Effector memory CD8-positive, alpha-beta T cell (primary cell): ENCODE measurements around the gene DHX36.

Source experiments
- ATAC-seq: fragments of 150-1000 bp; cut with Tn5 transposase; replicated peaks from 2 replicates; pipeline ENCODE4 v1.10.0; 2021; ENCODE audit warnings: mild to moderate bottlenecking, moderate library complexity
- DNase-seq, 3 experiments: peaks; one replicate each; pipeline ENCODE4 v3.0.0; 2021
- H3K27ac Mint-ChIP-seq, 2 donors: one replicate each; pipeline ENCODE4 v1.8.0; 2022; ENCODE audit warnings: mild to moderate bottlenecking in 2 of 2, mixed read lengths in 2 of 2, moderate library complexity in 2 of 2
- H3K27me3 Mint-ChIP-seq, 2 donors: one replicate each; pipeline ENCODE4 v1.8.0; 2022; ENCODE audit warnings: mixed read lengths in 2 of 2
- H3K36me3 Mint-ChIP-seq: one replicate; pipeline ENCODE4 v1.8.0; 2022; ENCODE audit warnings: mild to moderate bottlenecking, moderate library complexity, mixed read lengths; ENCODE audit not compliant: insufficient read depth
- H3K4me1 Mint-ChIP-seq, 2 donors: one replicate each; pipeline ENCODE4 v1.8.0; 2022; ENCODE audit warnings: low read depth in 2 of 2, mixed read lengths in 2 of 2
- H3K4me3 Mint-ChIP-seq, 2 donors: one replicate each; pipeline ENCODE4 v1.8.0; 2022; ENCODE audit warnings: mild to moderate bottlenecking in 2 of 2, mixed read lengths in 2 of 2, moderate library complexity in 2 of 2
- H3K9me3 Mint-ChIP-seq, 2 donors: one replicate each; pipeline ENCODE4 v1.8.0; 2022; ENCODE audit warnings: mixed read lengths in 2 of 2
- total RNA-seq, 9 experiments: gene quantifications; one replicate each; lab custom pipeline; 2026; lab: John Stamatoyannopoulos, UW

Gene DHX36
- total RNA-seq: 90.0 to 158 (median 130) reads per million in 9 experiments

GRCh38 chr3:154323891-154324738 lies at the start of gene DHX36:
DHX36 (minus strand) TSS chr3:154324487; CDS start chr3:154324416, 71 bp downstream.
- ATAC-seq: peak; percentile 90
- peak; percentile 90 to 91 (median 91) for DNase-seq
- H3K27me3 Mint-ChIP-seq: no peaks in the 10 kb centered on the region
- H3K36me3 Mint-ChIP-seq: peaks cover 30% of the 10 kb centered on the region
- H3K27ac Mint-ChIP-seq: peak within 1 kb of the TSS in 1 of 2 donors; percentile 99
- peak within 1 kb of the TSS in 1 of 2 donors; percentile 88 for H3K4me3 Mint-ChIP-seq
- no peaks in the 10 kb centered on the region for H3K9me3 Mint-ChIP-seq
- H3K4me1 Mint-ChIP-seq: peaks cover 15 to 21% of the 10 kb centered on the region in 2 donors

- Mint-ChIP-seq H3K27ac (no peak overlapping the region), H3K27me3 (peaks cover under 1 to 23% of the 10 kb centered on the region in 2 donors), H3K4me3 (no peak overlapping the region), H3K36me3 (no peaks in the 10 kb centered on the region), H3K4me1 (no peaks in the 10 kb centered on the region), H3K9me3 (no peaks in the 10 kb centered on the region)
- ATAC-seq: no peak
- DNase-seq: no peak
Measured at GRCh38 chr3:154367221-154367620, 42.9 kb upstream of the DHX36 start.

- no peak for ATAC-seq
- Mint-ChIP-seq H3K4me3 (no peak overlapping the region), H3K9me3 (no peaks in the 10 kb centered on the region), H3K27ac (no peak overlapping the region), H3K27me3 (peaks cover 0 to 23% of the 10 kb centered on the region in 2 donors), H3K36me3 (no peaks in the 10 kb centered on the region), H3K4me1 (no peaks in the 10 kb centered on the region)
- no peak for DNase-seq
Measured at GRCh38 chr3:154364849-154365248, 40.6 kb upstream of the DHX36 start.

GRCh38 chr3:154361099-154361498 lies 36.8 kb upstream of the DHX36 start:
- Mint-ChIP-seq H3K9me3 (no peaks in the 10 kb centered on the region), H3K36me3 (no peaks in the 10 kb centered on the region), H3K4me1 (no peaks in the 10 kb centered on the region), H3K4me3 (no peak overlapping the region), H3K27me3 (peaks cover 3 to 5% of the 10 kb centered on the region in 2 donors), H3K27ac (no peak overlapping the region)
- ATAC-seq (no peak), DNase-seq (no peak)

GRCh38 chr3:154356009-154356408 lies 31.7 kb upstream of the DHX36 start:
- H3K27ac Mint-ChIP-seq: no peak overlapping the region
- H3K36me3 Mint-ChIP-seq: no peaks in the 10 kb centered on the region
- H3K4me3 Mint-ChIP-seq: no peak overlapping the region
- peaks cover 23 to 24% of the 10 kb centered on the region in 2 donors for H3K27me3 Mint-ChIP-seq
- no peaks in the 10 kb centered on the region for H3K9me3 Mint-ChIP-seq
- no peak for ATAC-seq
- H3K4me1 Mint-ChIP-seq: no peaks in the 10 kb centered on the region
- no peak for DNase-seq

- H3K9me3 Mint-ChIP-seq: no peaks in the 10 kb centered on the region
- H3K27me3 Mint-ChIP-seq: peaks cover 35 to 42% of the 10 kb centered on the region in 2 donors
- H3K4me3 Mint-ChIP-seq: no peak overlapping the region
- no peaks in the 10 kb centered on the region for H3K36me3 Mint-ChIP-seq
- no peaks in the 10 kb centered on the region for H3K4me1 Mint-ChIP-seq
- DNase-seq: no peak
- no peak overlapping the region for H3K27ac Mint-ChIP-seq
- no peak for ATAC-seq
Measured at GRCh38 chr3:154349223-154349622, 24.9 kb upstream of the DHX36 start.

GRCh38 chr3:154345422-154346122 lies 21.3 kb upstream of the DHX36 start:
- Mint-ChIP-seq H3K27me3 (peaks cover 24 to 35% of the 10 kb centered on the region in 2 donors), H3K4me3 (no peak overlapping the region), H3K9me3 (no peaks in the 10 kb centered on the region), H3K27ac (no peak overlapping the region), H3K36me3 (no peaks in the 10 kb centered on the region), H3K4me1 (no peaks in the 10 kb centered on the region)
- no peak for DNase-seq
- no peak for ATAC-seq

GRCh38 chr3:154338570-154338969 lies 14.3 kb upstream of the DHX36 start:
- Mint-ChIP-seq H3K4me1 (no peaks in the 10 kb centered on the region), H3K36me3 (no peaks in the 10 kb centered on the region)

GRCh38 chr3:154338008-154338407 lies 13.7 kb upstream of the DHX36 start:
- no peak overlapping the region for H3K4me3 Mint-ChIP-seq
- no peaks in the 10 kb centered on the region for H3K36me3 Mint-ChIP-seq
- DNase-seq (no peak), ATAC-seq (no peak)
- H3K27ac Mint-ChIP-seq: no peak overlapping the region
- H3K4me1 Mint-ChIP-seq: no peaks in the 10 kb centered on the region
- no peaks in the 10 kb centered on the region for H3K9me3 Mint-ChIP-seq
- H3K27me3 Mint-ChIP-seq: peaks cover 14 to 36% of the 10 kb centered on the region in 2 donors

More at GRCh38 chr3:154338570-154338969, 14.3 kb upstream of the DHX36 start:
- ATAC-seq (no peak), DNase-seq (no peak)
- Mint-ChIP-seq H3K4me3 (no peak overlapping the region), H3K27ac (no peak overlapping the region), H3K9me3 (no peaks in the 10 kb centered on the region), H3K27me3 (peaks cover 17 to 37% of the 10 kb centered on the region in 2 donors)

- H3K4me3 Mint-ChIP-seq: no peak overlapping the region
- H3K9me3 Mint-ChIP-seq: no peaks in the 10 kb centered on the region
- DNase-seq (no peak), ATAC-seq (peak; percentile 59)
- H3K36me3 Mint-ChIP-seq: no peaks in the 10 kb centered on the region
- H3K4me1 Mint-ChIP-seq: no peaks in the 10 kb centered on the region
- peaks cover 18 to 39% of the 10 kb centered on the region in 2 donors for H3K27me3 Mint-ChIP-seq
- no peak overlapping the region for H3K27ac Mint-ChIP-seq
Measured at GRCh38 chr3:154334973-154335420, 10.7 kb upstream of the DHX36 start.

- ATAC-seq: no peak
- no peak for DNase-seq
- Mint-ChIP-seq H3K4me3 (no peak overlapping the region), H3K9me3 (no peaks in the 10 kb centered on the region), H3K36me3 (peaks cover 19% of the 10 kb centered on the region), H3K27ac (no peak overlapping the region), H3K27me3 (peaks cover 6 to 8% of the 10 kb centered on the region in 2 donors), H3K4me1 (peaks cover 3 to 4% of the 10 kb centered on the region in 2 donors)
Measured at GRCh38 chr3:154327871-154328270, 3.6 kb upstream of the DHX36 start.

- peak overlapping the region in 1 of 2 donors; percentile 88 for H3K4me3 Mint-ChIP-seq
- no peak for ATAC-seq
- H3K36me3 Mint-ChIP-seq: peaks cover 30% of the 10 kb centered on the region
- H3K9me3 Mint-ChIP-seq: no peaks in the 10 kb centered on the region
- peaks cover 15 to 21% of the 10 kb centered on the region in 2 donors for H3K4me1 Mint-ChIP-seq
- H3K27me3 Mint-ChIP-seq: no peaks in the 10 kb centered on the region
- DNase-seq: peak in 1 of 3 experiments; percentile 2
- H3K27ac Mint-ChIP-seq: peak overlapping the region in 1 of 2 donors; percentile 99
Measured at GRCh38 chr3:154324919-154325318, 632 bp upstream of the DHX36 start.

GRCh38 chr3:154316974-154317767 lies 7.1 kb downstream of the DHX36 start:
- peak overlapping the region in 1 of 2 donors; percentile 16 for H3K27ac Mint-ChIP-seq
- DNase-seq: no peak
- ATAC-seq: peak; percentile 51
- peaks cover 27 to 38% of the 10 kb centered on the region in 2 donors for H3K4me1 Mint-ChIP-seq
- H3K4me3 Mint-ChIP-seq: peak overlapping the region; percentile 3 to 60
- H3K9me3 Mint-ChIP-seq: no peaks in the 10 kb centered on the region
- no peaks in the 10 kb centered on the region for H3K27me3 Mint-ChIP-seq
- peaks cover 46% of the 10 kb centered on the region for H3K36me3 Mint-ChIP-seq
